GM18499 (cell line): Measurements from ENCODE around the gene THAP7.

Source experiments
- ATAC-seq: cut with Tn5 transposase; IDR thresholded peaks from one replicate; pipeline ENCODE4 v1.9.1; 2021; ENCODE audit warnings: moderate number of reproducible peaks; ENCODE audit not compliant: insufficient read depth, unreplicated experiment

THAP7 gene

DNA sequence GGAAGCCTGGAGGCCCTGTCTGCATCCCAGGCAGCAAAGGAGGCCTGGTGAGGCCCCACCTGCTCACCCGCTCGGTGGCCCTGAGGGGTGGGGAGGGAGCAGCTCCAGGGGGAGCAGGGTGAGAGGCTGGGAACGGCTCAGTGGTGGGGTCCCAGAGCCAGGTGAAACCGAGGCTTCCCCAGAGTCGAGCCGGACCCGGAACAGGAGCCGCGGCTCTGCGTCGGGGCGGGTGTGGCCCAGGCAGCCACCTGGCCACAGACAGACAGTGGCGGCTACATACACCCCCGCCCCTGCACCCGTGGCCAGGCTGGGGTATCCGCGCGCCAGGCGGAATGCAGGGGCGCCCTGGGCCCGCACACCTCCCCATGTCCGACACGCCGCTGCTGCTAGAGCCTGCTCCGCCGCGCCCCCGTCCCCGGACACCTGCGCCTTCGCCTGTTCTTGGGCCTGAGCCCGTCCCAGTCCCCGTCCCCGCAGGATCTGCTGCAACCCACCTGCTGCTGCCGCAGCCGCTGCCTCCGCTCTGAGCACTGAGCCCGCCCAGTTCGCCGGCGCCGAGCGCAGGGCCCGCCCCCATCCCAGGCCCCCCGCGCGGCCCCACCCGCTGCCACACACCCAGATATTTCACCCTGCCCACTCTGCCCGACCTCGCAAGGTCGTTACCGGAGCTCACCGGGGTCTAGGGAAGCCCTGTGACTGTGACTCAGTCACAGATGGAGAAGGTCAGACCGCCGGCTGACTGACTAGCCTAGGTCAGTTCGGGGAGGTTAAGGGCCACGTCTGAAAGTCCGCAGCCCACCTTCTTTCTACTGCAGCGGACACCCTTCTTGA is 30.3 kb upstream of the THAP7 start, which contains the start of gene SLC7A4:
SLC7A4 (minus strand) TSS at position 525 of the 831 bp plus-strand sequence. CDS start 749 bp downstream, outside the sequence.
- ATAC-seq, result no peak

DNA sequence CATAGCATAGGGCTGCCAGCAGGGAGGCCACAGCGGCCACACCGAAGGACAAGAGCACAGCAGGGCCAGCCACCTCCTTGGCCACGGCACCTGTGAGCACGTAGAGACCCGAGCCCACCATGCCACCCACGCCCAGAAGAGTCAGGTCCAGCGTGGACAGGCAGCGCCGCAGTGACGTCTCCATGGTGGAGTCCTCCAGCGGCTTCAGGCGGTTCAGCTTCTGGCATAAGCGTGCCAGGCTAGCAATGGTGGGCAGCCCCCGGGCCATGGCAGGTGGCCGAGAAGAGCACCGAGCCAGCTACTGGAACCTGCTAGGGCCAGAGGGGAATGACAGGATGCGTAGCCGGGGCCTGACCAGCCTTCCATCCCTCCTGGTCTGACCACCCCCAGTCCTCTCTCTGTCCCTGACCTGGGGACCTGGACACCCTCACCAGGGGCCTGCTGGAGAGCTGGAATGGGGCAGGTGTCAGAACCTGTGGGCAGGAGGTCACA is 29.7 kb upstream of the THAP7 start:
- no peak for ATAC-seq

- ATAC-seq, result no peak
Measured at GRCh38 chr22:21030621-21031544, 29.0 kb upstream of the THAP7 start.

DNA sequence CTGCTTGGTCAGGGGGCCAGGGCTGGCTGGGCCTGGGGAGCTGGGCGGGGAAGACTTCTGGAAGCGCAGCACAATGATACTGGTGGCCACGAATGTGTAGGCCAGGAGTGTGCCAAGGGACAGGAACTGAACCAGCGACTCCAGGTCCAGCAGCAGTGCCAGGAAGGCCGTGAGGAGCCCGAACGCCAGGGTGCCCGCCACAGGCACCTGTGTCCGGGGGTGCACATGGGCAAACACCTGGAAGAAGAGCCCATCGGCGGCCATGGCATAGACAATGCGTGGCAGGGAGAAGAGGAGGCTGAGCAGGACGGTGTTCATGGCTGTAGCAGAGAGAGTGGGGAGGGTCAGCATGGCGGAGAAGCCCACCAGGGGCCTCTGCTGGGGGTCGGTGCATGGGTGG is 28.1 kb upstream of the THAP7 start:
- ATAC-seq, result no peak

GRCh38 chr22:21029486-21030025 is 27.6 kb upstream of the THAP7 start:
- ATAC-seq, result no peak

DNA sequence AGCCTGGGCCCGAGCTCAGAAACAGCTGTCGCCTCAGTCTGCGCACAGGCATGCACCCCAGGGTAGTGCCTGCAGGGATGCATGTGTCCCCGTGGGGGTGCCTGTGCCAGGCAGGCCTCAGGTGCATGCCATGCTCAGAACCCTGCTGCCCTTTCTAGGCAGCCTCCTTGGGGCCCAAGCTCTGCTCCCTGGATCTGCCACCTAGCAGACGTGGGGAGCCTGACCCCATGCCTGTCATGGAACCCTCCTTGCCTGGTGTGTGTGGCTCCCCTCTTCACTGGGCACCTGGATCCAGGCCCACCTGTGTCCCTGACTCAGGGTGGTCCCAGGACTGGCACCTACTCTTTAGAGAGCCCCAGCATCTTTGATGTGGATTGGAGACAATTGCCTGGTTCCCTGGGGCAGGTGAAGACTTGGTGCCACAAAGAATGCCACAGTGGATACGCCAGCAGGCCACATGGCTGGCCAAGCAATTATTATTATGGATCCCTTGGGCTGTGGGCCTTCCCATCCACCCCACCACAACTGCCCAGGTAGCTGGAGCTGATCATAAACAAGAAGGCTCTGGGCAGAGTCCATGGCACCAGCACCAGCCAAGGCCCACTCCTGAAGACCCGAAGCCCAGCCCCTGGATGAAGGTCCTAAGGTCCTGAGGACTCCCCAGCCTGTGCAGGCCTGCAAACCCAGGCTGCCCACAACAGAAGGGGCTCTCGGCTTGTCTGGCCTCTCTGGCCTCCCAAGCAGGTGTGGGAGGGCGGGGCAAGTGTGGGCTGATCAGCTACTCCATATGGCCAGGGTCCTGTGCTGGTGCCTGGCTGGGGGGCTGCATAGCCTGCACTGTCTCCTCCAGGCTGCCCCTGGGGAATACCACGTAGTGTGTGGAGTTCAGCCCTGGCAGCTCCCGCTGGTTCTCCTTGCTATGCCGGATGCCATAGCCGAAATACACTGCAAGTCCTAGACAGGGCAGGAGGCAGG is 26.6 kb upstream of the THAP7 start:
- ATAC-seq, result no peak

DNA sequence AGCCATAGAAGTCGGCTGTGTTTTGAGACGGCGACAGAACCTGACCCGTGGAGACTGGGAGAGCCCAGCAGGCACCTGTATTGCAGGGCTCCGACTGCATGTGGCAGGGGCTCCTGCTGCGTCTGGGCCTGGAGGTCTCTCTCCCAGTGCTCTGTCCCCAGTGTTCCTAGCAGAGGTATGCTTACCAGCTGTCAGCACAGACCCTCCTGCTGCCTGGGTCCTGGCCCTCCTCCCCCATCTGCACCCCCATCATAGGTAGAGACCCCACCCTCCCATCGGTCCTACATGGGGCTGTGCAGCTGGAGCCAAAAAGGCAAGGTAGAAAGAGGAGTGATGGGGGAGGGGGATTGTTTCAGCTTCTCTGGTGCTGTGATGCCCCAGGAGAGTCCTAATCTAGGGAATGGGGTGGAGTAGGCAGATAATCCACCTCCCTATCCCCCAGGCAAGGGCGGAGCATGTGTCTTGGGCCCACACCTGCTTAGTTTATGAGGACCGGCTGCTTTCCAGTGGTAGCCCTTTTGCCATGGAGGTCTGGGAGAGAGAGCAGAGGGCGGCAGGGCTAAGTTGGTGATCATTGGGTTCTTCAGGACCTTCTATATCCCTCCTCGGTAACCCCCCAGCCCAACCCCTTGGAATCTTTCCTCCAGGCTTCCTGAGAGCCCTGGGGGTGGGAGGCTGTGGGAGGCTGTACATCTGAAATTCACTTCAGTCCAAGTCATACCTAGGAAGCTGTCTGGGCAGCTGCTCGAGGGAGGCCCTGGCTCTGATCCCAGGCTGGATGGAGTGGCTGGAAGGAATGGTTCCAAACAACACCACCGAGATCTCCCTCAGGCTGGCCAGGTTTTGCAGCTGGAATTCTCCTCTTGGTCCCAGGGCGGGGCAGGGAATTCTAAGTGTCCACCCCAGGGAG is 25.1 kb upstream of the THAP7 start:
- no peak for ATAC-seq

DNA sequence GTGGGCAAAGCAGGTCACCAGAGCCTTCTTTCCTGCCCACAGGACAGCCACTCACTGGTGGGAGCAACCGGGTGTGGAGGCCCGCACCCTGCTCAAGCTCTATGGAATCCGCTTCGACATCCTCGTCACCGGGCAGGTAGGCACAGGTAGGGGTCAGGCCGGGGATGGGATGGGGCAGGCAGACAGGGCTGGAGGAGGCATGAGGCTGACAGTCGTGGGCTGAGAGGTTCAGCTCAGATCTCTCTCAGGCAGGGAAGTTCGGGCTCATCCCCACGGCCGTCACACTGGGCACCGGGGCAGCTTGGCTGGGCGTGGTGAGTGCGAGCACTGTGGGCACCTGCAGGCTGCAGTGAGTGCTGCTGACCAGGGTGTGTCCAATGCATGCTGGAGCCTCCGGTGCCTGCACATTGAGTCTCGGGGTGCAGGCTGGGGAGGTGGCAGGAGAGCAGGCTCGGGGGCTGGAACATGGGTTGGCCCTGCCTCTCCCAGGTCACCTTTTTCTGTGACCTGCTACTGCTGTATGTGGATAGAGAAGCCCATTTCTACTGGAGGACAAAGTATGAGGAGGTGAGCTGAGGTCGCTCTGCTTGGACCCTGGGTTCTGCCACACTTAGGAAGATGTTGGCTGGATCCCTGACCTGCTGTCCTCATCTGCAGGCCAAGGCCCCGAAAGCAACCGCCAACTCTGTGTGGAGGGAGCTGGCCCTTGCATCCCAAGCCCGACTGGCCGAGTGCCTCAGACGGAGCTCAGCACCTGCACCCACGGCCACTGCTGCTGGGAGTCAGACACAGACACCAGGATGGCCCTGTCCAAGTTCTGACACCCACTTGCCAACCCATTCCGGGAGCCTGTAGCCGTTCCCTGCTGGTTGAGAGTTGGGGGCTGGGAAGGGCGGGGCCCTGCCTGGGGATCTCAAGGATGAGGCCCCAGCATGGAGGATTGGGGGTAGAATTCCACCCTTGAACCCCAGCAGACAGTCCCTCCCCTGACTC is 24.1 kb upstream of the THAP7 start:
- no peak for ATAC-seq

- ATAC-seq, result no peak
Measured at GRCh38 chr22:21025266-21025665, 23.3 kb upstream of the THAP7 start.

GRCh38 chr22:21022955-21023614 is 21.2 kb upstream of the THAP7 start:
- ATAC-seq, result no peak

DNA sequence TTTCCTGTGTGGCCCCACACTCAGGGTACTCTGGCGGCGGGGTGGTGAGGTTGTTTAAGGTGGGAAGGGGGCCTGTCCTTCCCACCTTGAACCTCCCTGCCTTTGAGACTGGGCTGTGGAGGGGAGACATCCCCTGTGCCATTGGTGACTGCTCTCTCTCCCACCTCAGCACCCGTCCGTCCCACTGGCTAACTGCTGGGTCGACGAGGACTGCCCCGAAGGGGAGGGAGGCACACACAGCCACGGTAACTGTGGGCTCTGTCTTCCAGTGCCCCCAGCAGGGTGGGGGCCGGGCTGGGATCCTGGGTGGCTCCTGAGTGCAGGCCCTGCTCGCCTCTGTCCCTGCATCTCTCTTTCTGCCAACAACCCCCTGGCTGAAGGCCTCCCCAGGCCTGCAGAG is 20.6 kb upstream of the THAP7 start:
- ATAC-seq, result no peak

DNA sequence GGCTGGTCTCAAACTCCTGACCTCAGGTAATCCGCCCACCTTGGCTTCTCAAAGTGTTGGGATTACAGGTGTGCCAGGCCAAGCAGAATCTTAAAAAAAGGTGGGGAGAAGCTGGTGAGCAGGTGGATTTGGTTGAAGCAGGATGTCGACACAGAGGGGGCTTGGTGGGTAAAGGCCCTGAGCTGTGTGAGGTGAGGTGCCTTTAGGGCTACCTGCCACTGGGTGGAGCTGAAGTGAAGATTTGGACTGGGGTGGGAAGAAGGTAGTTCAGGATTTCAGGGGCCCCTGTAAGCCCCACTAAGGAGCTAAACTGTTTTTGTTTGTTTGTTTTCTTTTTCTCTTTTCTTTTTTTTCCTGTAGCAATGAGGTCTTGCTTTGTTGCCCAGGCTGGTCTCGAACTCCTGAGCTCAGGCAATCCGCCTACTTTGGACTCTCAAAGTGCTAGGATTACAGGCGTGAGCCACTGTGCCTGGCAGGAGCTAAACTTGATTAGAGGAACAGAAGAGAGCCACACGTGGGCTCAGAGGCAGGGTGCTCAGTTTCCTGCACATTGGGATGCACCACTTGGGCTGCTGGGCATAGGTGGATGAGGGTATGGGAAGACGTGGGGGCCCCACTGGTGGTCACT is 19.0 kb upstream of the THAP7 start:
- no peak for ATAC-seq

- no peak for ATAC-seq
Measured at GRCh38 chr22:21018314-21018713, 16.4 kb upstream of the THAP7 start.

- ATAC-seq, result no peak
Measured at GRCh38 chr22:21016644-21017420, 14.9 kb upstream of the THAP7 start.

DNA sequence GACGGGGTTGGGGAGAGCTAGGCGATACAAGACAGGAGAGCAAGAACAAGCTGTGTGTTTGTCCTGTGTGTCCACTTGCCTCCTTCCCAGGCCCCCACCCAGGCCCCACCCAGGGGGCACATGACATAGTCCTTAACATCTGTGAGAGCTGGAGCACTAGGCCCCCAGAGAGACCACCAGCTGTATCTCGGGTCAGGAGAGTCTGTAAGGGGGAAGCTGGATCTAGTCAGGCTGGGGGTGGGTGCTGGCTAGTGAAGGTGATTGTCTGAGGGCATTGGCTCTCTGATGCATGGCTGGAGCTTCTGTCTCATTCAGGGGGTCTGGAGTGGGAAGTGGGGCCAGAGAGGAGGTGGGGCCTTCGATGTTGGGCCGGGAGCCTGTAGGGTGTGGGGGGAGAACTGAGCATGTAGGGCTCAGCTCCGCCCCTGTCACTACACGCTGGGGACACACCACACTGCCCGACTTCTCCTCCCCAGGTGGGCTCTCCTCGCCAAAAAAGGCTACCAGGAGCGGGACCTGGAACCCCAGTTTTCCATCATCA is 13.6 kb upstream of the THAP7 start:
- no peak for ATAC-seq
